ENCODE measurements around the gene DHRSX.
"Not testable (repeated sequence)": the region's sequence is repeated elsewhere in the genome, so short reads cannot be mapped to it uniquely, and the experiment has no call there.

DHRSX gene

GRCh38 chrX:2401590-2402360, 99.0 kb downstream of the DHRSX start:
- H3K4me3 ChIP-seq (ENCODE audit: low read depth, low read length), result no peak overlapping the region

- no peak overlapping the region for H3K4me3 ChIP-seq (ENCODE audit: low read depth, low read length)
Measured at GRCh38 chrX:2401201-2401589, 99.6 kb downstream of the DHRSX start.

- H3K4me3 ChIP-seq (ENCODE audit: low read depth, low read length), result no peak overlapping the region
Measured at GRCh38 chrX:2398064-2398656, 102.6 kb downstream of the DHRSX start.

GRCh38 chrX:2397229-2398063, 103.3 kb downstream of the DHRSX start:
- H3K4me3 ChIP-seq (ENCODE audit: low read depth, low read length), result no peak overlapping the region

- no peak overlapping the region for H3K4me3 ChIP-seq (ENCODE audit: low read depth, low read length)
Measured at GRCh38 chrX:2395261-2395992, 105.3 kb downstream of the DHRSX start.

GRCh38 chrX:2391869-2392606, 108.7 kb downstream of the DHRSX start:
- no peak overlapping the region for H3K4me3 ChIP-seq (ENCODE audit: low read depth, low read length)

GRCh38 chrX:2390754-2391153, 110.0 kb downstream of the DHRSX start:
- H3K4me3 ChIP-seq (ENCODE audit: low read depth, low read length), result no peak overlapping the region

GRCh38 chrX:2389731-2390130, 111.0 kb downstream of the DHRSX start:
- not testable (repeated sequence) for H3K4me3 ChIP-seq (ENCODE audit: low read depth, low read length)

GRCh38 chrX:2389324-2389723, 111.5 kb downstream of the DHRSX start:
- no peak overlapping the region for H3K4me3 ChIP-seq (ENCODE audit: low read depth, low read length)

GRCh38 chrX:2388669-2389068, 112.1 kb downstream of the DHRSX start:
- no peak overlapping the region for H3K4me3 ChIP-seq (ENCODE audit: low read depth, low read length)

- H3K4me3 ChIP-seq (ENCODE audit: low read depth, low read length), result no peak overlapping the region
Measured at GRCh38 chrX:2387614-2388239, 113.0 kb downstream of the DHRSX start.

GRCh38 chrX:2385224-2385623, 115.6 kb downstream of the DHRSX start:
- H3K4me3 ChIP-seq (ENCODE audit: low read depth, low read length), result no peak overlapping the region

GRCh38 chrX:2384486-2384885, 116.3 kb downstream of the DHRSX start:
- no peak overlapping the region for H3K4me3 ChIP-seq (ENCODE audit: low read depth, low read length)

GRCh38 chrX:2383735-2384134, 117.0 kb downstream of the DHRSX start:
- no peak overlapping the region for H3K4me3 ChIP-seq (ENCODE audit: low read depth, low read length)

- no peak overlapping the region for H3K4me3 ChIP-seq (ENCODE audit: low read depth, low read length)
Measured at GRCh38 chrX:2383144-2383543, 117.6 kb downstream of the DHRSX start.

GRCh38 chrX:2382433-2383048, 118.2 kb downstream of the DHRSX start:
- H3K4me3 ChIP-seq (ENCODE audit: low read depth, low read length), result not testable (repeated sequence)

GRCh38 chrX:2376166-2376565, 124.6 kb downstream of the DHRSX start:
- no peak overlapping the region for H3K4me3 ChIP-seq (ENCODE audit: low read depth, low read length)

- H3K4me3 ChIP-seq (ENCODE audit: low read depth, low read length), result no peak overlapping the region
Measured at GRCh38 chrX:2374086-2374485, 126.7 kb downstream of the DHRSX start.

- H3K4me3 ChIP-seq (ENCODE audit: low read depth, low read length), result no peak overlapping the region
Measured at GRCh38 chrX:2373615-2374014, 127.2 kb downstream of the DHRSX start.
